Stimulated activated CD8-positive, alpha-beta memory T cell treated with anti-CD3 and anti-CD28 coated beads, Interleukin-15, amount 100 ng/mL, for 48 hours (primary cell): ENCODE data around the gene DYNLL2.
"Not testable (repeated sequence)": the region's sequence is repeated elsewhere in the genome, so short reads cannot be mapped to it uniquely, and the experiment has no call there.

Source experiments
- DNase-seq, 2 donors: peaks; one replicate each; pipeline ENCODE4 v3.0.0-alpha.2; 2020; ENCODE audit warnings: low read depth in 2 of 2

The DYNLL2 gene

DNA sequence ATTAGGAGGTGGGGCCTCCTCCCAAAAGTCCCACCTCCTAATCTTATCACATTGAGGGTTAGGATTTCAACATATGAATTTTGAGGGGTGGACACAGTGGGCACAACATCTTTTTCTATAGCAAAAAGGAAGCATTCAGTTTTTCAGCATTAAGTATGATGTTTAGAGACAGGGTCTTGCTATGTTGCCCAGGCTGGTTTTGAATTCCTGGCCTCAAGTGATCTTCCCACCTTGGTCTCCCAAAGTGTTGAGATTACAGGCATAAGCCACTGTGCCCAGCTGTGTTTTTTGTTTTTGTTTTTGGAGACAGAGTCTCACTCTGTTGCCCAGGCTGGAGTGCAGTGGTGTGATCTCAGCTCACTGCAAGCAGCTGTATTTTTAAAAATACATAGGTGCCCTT lies 18.7 kb downstream of the DYNLL2 start:
- not testable (repeated sequence) for DNase-seq

- no peak for DNase-seq
Measured at GRCh38 chr17:58105093-58105492, 21.9 kb downstream of the DYNLL2 start.

DNA sequence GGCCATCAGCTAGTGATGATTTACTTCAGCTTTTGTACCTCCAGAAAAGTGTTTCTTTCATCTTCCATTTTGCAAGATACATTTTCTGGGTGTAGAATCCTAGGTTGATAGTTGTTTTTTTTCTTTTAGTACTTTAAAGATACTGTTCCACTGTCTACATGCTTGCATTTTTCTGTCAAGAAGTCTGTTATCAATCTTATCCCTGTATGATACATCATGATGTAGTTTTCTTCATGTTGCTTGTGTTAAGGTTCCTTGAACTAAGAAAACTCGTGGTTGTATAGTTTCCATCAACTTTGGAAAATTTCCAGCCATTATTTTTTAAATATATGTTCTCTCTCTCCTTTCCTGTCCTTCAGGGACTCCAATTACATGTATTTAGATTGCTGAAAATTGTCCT lies 24.1 kb downstream of the DYNLL2 start:
- no peak for DNase-seq

DNA sequence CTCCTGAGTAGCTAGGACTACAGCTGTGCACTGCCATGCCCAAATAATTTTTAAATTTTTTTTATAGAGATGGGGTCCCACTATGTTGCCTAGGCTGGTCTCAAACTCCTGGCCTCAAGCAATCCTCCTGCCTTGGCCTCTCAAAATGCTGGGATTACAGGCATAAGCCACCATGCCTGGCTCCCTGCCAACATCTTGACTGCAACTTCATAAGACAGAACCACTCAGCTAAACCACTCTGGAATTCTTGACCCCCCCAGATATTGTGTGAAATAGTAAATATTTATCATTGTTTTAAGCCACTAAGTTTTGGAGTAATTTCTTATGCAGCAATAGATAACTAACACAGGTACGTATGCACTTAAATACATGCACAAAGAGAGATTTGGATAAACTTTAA lies 26.0 kb downstream of the DYNLL2 start:
- DNase-seq: no peak

- DNase-seq: no peak
Measured at GRCh38 chr17:58110012-58110411, 26.8 kb downstream of the DYNLL2 start.

GRCh38 chr17:58111676-58112075 lies 28.5 kb downstream of the DYNLL2 start:
- DNase-seq: no peak

GRCh38 chr17:58112970-58113631 lies 29.9 kb downstream of the DYNLL2 start:
- peak; percentile 55 to 58 for DNase-seq

GRCh38 chr17:58113947-58114346 lies 30.7 kb downstream of the DYNLL2 start:
- DNase-seq: no peak

GRCh38 chr17:58117382-58117781 lies 34.2 kb downstream of the DYNLL2 start:
- no peak for DNase-seq

DNA sequence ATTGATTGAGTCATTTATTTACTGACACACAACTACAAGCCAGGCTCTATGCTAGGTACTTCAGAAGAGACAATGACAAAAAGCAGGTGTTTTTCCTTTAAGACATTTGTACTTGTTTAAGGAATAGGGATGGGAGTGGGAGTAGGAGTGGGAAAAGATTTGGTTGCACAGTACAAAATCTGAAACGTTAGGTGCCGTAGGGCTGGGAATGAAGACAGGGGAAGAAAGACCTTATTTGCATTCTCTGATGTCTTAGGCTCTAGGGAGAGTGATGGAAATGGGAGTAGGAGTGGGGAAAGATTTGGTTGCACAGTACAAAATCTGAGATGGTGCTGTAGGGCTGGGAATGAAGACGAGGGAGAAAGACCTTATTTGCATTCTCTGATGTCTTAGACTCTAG lies 36.3 kb downstream of the DYNLL2 start:
- no peak for DNase-seq

DNA sequence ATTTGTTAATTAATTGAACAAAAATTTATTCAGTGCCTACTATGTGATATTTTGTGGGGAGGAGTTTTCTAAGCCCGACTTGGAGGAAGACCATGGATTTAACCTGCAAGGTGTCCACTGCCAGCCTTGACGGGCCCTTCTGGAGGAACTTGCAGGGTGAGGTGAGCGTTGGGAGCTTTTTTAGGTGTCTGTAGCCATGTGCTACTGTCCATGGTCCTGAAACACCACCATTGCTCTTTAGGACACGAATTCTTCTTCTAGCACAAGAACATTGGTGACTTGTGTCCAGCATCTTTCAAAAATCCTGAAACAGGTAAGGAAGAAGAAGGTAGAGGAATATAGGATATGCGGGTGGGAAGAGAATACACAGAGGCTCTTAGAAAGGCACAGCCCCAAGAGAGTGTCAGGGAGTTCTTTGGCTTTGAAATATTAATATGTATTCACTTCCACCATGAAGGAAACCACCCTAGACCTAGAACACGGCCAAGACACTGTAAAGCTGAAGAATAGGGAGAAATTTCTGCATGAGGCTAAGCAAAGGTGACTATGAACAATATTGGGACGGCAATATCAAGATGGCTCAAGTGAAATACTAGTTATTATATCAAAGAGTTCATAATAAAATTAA lies 37.1 kb downstream of the DYNLL2 start:
- DNase-seq: no peak

DNA sequence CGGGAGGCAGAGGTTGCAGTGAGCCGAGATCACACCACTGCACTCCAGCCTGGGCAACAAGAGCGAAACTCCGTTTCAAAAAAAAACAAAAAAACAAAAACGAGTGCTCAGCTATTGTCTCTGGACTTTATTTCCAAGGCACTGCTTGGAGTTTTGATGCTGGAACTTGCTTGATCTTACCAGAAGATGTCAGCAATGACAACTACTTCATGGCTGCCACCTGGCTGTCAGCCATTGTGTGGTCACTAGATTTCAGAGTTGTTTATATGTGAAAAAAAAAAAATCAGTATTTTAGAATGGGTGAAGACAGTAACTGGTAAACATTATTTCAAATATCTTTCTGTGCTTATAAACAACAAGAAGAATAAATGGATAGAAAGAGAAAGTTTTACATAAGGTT lies 38.7 kb downstream of the DYNLL2 start:
- no peak for DNase-seq

GRCh38 chr17:58127846-58128245 lies 44.6 kb downstream of the DYNLL2 start:
- no peak for DNase-seq

GRCh38 chr17:58132697-58133096 lies 49.5 kb downstream of the DYNLL2 start:
- not testable (repeated sequence) for DNase-seq

DNA sequence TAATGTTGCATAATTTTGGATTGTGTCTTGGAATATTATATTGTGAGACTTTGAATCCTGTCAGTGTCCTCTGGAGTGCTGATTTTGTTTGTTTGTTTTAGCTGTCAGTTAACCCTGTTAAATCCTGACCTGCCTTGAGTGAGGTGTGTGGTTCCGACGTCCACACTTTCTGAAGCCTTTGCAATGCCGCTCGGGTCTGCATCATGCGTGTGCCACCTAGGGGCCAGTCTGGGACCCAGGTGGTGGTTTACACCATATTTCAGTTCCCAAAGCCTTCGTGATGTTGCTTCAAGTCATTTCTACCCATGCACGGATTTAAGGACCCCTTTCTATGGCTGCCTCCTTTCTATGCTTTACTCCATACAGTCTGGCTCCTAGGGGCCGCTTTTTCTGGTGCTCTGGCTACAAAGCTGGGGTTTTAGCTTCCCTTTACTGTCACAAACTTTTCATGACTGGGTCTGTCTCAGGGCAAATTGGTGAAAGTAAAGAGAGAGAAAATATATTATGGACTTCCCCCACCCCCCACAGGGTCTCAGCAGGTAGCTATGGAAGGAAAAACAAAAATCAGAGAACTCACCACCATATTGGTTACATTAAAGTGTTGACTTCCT lies 53.6 kb downstream of the DYNLL2 start:
- no peak for DNase-seq

- DNase-seq: no peak
Measured at GRCh38 chr17:58141505-58141904, 58.3 kb downstream of the DYNLL2 start.

DNA sequence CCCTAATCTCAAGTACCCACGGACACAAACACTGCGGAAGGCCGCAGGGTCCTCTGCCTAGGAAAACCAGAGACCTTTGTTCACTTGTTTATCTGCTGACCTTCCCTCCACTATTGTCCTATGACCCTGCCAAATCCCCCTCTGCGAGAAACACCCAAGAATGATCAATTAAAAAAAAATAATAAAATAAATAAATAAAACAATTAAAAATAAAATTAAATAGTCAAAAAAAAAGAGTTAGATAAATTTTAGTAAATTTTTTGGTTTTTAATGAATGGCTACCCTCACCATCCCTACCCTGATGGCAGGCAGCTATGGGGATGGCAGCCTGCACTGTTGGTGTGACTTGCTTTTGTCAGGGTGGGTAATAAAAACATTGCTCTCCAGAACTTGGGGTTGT lies 60.1 kb downstream of the DYNLL2 start:
- DNase-seq: not testable (repeated sequence)

DNA sequence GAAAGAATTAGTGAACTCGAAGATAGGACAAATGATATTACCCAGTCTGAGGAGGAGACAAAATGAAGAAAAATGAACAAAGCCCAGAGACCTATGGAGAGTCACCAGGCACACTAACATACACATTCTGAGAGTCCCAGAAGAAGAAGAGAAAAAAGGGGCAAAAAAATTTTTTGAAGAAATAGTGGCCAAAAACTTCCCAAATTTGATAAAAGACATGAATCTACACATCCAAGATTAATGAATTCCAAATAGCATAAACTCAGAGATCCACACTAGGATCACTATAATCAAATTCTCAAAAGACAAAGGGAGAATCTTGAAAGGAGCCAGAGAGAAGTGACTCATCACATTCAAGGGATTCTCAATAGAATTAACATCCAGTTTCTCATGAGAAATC lies 61.6 kb downstream of the DYNLL2 start:
- DNase-seq: no peak
